Measurements from ENCODE around the gene SMIM24. TPM values are rescaled to one million over a fixed set of nuclear protein-coding genes. Genes with fewer than 3 reads are reported as not detected.

SMIM24 gene
- total and polyA plus RNA-seq, 2 donors (not counting 1 experiment from before 2014, with no cell fraction given) = not detected

- Mint-ChIP-seq H3K27me3 (no peaks in the 10 kb centered on the region), H3K27ac (no peak overlapping the region), H3K9me3 (ENCODE audit: insufficient read depth) (no peaks in the 10 kb centered on the region), H3K4me3 (no peak overlapping the region), H3K4me1 (peaks cover 40% of the 10 kb centered on the region)
- CTCF ChIA-PET = no interaction called here
- Histone ChIP-seq H3K4me1 (ENCODE audit: control insufficient read depth in 2 of 2, insufficient read depth in 2 of 2, low read length in 2 of 2) (peaks cover 18 to 32% of the 10 kb centered on the region in 2 donors), H3K27me3 (replicated peaks in 1 of 4; ENCODE audit: control extremely low read depth in 1 of 4, control insufficient read depth in 3 of 4, insufficient read depth in 4 of 4, low read length in 3 of 4) (no peaks in the 10 kb centered on the region), H3K9me3 (ENCODE audit: control extremely low read depth in 1 of 3, control insufficient read depth in 2 of 3, insufficient read depth in 1 of 3, low read length in 2 of 3) (no peaks in the 10 kb centered on the region), H3K27ac (ENCODE audit: low read length in 2 of 2) (no peak overlapping the region), H3K4me3 (ENCODE audit: control extremely low read depth in 1 of 5, extremely low read depth in 1 of 5, insufficient read depth in 1 of 5, low read depth in 2 of 5, low read length in 4 of 5) (no peak overlapping the region), H3K4me2 (replicated peaks; ENCODE audit: low read depth, low read length, poor library complexity, severe bottlenecking) (no peak overlapping the region), H2AFZ (ENCODE audit: insufficient read depth, low read depth, low read length, poor library complexity, severe bottlenecking) (no peak overlapping the region), H3K79me2 (ENCODE audit: control insufficient read depth, insufficient read depth, low read length) (peaks cover 50% of the 10 kb centered on the region), H4K20me1 (ENCODE audit: control insufficient read depth, insufficient read depth, low read length, poor library complexity, severe bottlenecking) (peaks cover 9% of the 10 kb centered on the region), H3K9ac (ENCODE audit: low read length) (no peak overlapping the region), H3K36me3 (replicated peaks in 1 of 2; ENCODE audit: control extremely low read depth in 1 of 2, control insufficient read depth in 1 of 2, extremely low read depth in 1 of 2, insufficient read depth in 2 of 2, low read length in 1 of 2) (no peaks in the 10 kb centered on the region)
- WGBS (ENCODE audit: insufficient coverage) = 91% methylated on average over 11 of the region's 13 CpGs
- TF ChIP-seq CTCF (IDR thresholded peaks at IDR 0.05) (no peak), EZH2 (IDR thresholded peaks at IDR 0.05; ENCODE audit: borderline replicate concordance, insufficient read depth, low read depth, low read length, poor library complexity, severe bottlenecking) (no peak)
- POLR2A ChIA-PET = interaction anchor here (0.7 to 1.1 kb wide), 2 partner anchors 14 to 314 kb away, joined by 3 to 4 read pairs; no protein-coding TSS in a partner anchor
- no peak for ATAC-seq (ENCODE audit: low read depth)
- DNase-seq = no peak
- intact Hi-C loops (cut with micrococcal nuclease) = loop anchor here (10.0 kb wide), 1 partner anchor 972 kb away; the partner anchor contains the start of gene HDGFL2
Observed at GRCh38 chr19:3503036-3503572, 22.8 kb upstream of the SMIM24 start.

GRCh38 chr19:3501780-3502179 lies 21.5 kb upstream of the SMIM24 start:
- Mint-ChIP-seq H3K27me3 (no peaks in the 10 kb centered on the region), H3K4me3 (no peak overlapping the region), H3K9me3 (ENCODE audit: insufficient read depth) (no peaks in the 10 kb centered on the region), H3K4me1 (peaks cover 30% of the 10 kb centered on the region), H3K27ac (no peak overlapping the region)
- DNase-seq (no peak), ATAC-seq (ENCODE audit: low read depth) (no peak)
- peaks cover 49% of the 10 kb centered on the region for H3K79me2 ChIP-seq (ENCODE audit: control insufficient read depth, insufficient read depth, low read length)
- H3K4me1 ChIP-seq (ENCODE audit: control insufficient read depth in 2 of 2, insufficient read depth in 2 of 2, low read length in 2 of 2) = peaks cover 10 to 23% of the 10 kb centered on the region in 2 donors
- ChIA-PET CTCF (interaction anchor here (1.1 kb wide), 2 partner anchors 17 to 201 kb away, joined by 3 to 5 read pairs; no protein-coding TSS in a partner anchor), POLR2A (interaction anchor here (1.5 kb wide), 1 partner anchor 261 kb away, joined by 4 read pairs; the partner anchor contains the start of gene MRPL54)
- no peak for TF ChIP-seq CTCF (IDR thresholded peaks at IDR 0.05)
- TF ChIP-seq EZH2 (IDR thresholded peaks at IDR 0.05; ENCODE audit: borderline replicate concordance, insufficient read depth, low read depth, low read length, poor library complexity, severe bottlenecking) = no peak
- no peak overlapping the region for H3K9ac ChIP-seq (ENCODE audit: low read length)
- peaks cover 0 to 1% of the 10 kb centered on the region in 2 experiments for H3K36me3 ChIP-seq (replicated peaks in 1 of 2; ENCODE audit: control extremely low read depth in 1 of 2, control insufficient read depth in 1 of 2, extremely low read depth in 1 of 2, insufficient read depth in 2 of 2, low read length in 1 of 2)
- H3K4me3 ChIP-seq (ENCODE audit: control extremely low read depth in 1 of 5, extremely low read depth in 1 of 5, insufficient read depth in 1 of 5, low read depth in 2 of 5, low read length in 4 of 5) = no peak overlapping the region
- no peaks in the 10 kb centered on the region for H3K27me3 ChIP-seq (replicated peaks in 1 of 4; ENCODE audit: control extremely low read depth in 1 of 4, control insufficient read depth in 3 of 4, insufficient read depth in 4 of 4, low read length in 3 of 4)
- H2AFZ ChIP-seq (ENCODE audit: insufficient read depth, low read depth, low read length, poor library complexity, severe bottlenecking) = no peak overlapping the region
- intact Hi-C loops (cut with micrococcal nuclease) = loop anchor here (2.0 to 10.0 kb wide), 2 partner anchors 125 to 973 kb away; partner anchors contain the start of genes CACTIN and HDGFL2
- no peak overlapping the region for H3K4me2 ChIP-seq (replicated peaks; ENCODE audit: low read depth, low read length, poor library complexity, severe bottlenecking)
- no peaks in the 10 kb centered on the region for H3K9me3 ChIP-seq (ENCODE audit: control extremely low read depth in 1 of 3, control insufficient read depth in 2 of 3, insufficient read depth in 1 of 3, low read length in 2 of 3)
- no peak overlapping the region for H3K27ac ChIP-seq (ENCODE audit: low read length in 2 of 2)
- 83% methylated on average over 1 of the region's 3 CpGs for WGBS (ENCODE audit: insufficient coverage)
- H4K20me1 ChIP-seq (ENCODE audit: control insufficient read depth, insufficient read depth, low read length, poor library complexity, severe bottlenecking) = no peaks in the 10 kb centered on the region

All from B cell (primary cell).